Dermis blood vessel endothelial cell (primary cell): ENCODE measurements around the gene PDZRN4. TPM values are rescaled to one million over a fixed set of nuclear protein-coding genes. Genes with fewer than 3 reads are reported as not detected.

ENCODE experiments used
- DNase-seq: peaks from one replicate; pipeline ENCODE4 v3.0.0; 2010
- total RNA-seq: library from RNA; depleted of rRNA; stranded (reverse); fragments of >200 nt; gene quantifications from 2 replicates; pipeline ENCODE4 v1.2.3, GENCODE V29; 2014

Gene PDZRN4
- total RNA-seq, 1 donor from 2014 or later, result not detected

GRCh38 chr12:41460906-41461305 lies 272.8 kb downstream of the PDZRN4 start:
- no peak for DNase-seq

- DNase-seq, result no peak
Measured at GRCh38 chr12:41462312-41462711, 274.2 kb downstream of the PDZRN4 start.

- DNase-seq, result peak; percentile 41
Measured at GRCh38 chr12:41465526-41465925, 277.4 kb downstream of the PDZRN4 start.

- no peak for DNase-seq
Measured at GRCh38 chr12:41466300-41466699, 278.2 kb downstream of the PDZRN4 start.

GRCh38 chr12:41466802-41467201 lies 278.7 kb downstream of the PDZRN4 start:
- DNase-seq, result no peak

- DNase-seq, result no peak
Measured at GRCh38 chr12:41467591-41468325, 279.6 kb downstream of the PDZRN4 start.

GRCh38 chr12:41468341-41468740 lies 280.2 kb downstream of the PDZRN4 start:
- no peak for DNase-seq

GRCh38 chr12:41468756-41469155 lies 280.6 kb downstream of the PDZRN4 start:
- DNase-seq, result no peak

GRCh38 chr12:41473441-41473840 lies 285.3 kb downstream of the PDZRN4 start:
- DNase-seq, result no peak

DNA sequence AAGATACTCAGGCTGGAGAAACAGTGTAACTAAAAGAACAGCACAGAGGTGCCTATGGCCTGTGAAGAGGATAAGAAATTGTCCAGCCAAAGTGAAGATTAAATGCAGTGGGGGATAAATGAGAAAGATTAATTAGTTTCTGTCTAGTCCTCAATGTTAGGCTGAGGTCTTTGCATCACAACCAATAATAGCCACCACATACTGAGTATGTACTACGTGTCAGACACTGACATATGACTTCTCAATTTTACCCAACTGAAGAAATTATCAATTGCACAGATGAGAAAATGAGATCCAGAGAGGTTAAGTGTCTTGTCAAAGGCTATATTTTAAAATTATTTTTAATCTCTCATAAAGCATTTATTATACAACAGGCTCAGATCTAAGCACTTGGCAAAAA lies 285.9 kb downstream of the PDZRN4 start:
- DNase-seq, result no peak

- no peak for DNase-seq
Measured at GRCh38 chr12:41476499-41477439, 288.6 kb downstream of the PDZRN4 start.

DNA sequence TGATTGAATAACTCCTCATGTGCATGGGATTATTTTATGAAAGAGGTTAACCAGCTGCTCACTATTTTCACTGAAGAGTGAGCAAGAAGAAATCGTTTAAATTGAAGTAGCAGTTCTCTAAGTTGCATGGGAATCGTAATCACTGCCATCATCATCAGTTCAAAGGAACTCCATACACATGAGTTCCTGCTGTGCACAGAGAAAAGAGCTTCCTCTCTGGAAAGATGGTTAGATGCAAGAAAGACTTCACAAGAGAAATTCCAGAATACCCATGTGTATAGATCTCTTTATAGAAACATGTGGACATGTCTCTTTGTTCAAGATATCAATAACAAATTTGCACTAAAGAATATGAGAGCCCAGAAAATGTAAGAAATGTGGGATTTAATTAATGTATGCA lies 291.3 kb downstream of the PDZRN4 start:
- DNase-seq, result no peak

- DNase-seq, result peak; percentile 73
Measured at GRCh38 chr12:41485203-41485602, 297.1 kb downstream of the PDZRN4 start.

- peak; percentile 33 for DNase-seq
Measured at GRCh38 chr12:41486718-41487117, 298.6 kb downstream of the PDZRN4 start.

- DNase-seq, result no peak
Measured at GRCh38 chr12:41496009-41496408, 307.9 kb downstream of the PDZRN4 start.

GRCh38 chr12:41497409-41497808 lies 309.3 kb downstream of the PDZRN4 start:
- DNase-seq, result no peak

DNA sequence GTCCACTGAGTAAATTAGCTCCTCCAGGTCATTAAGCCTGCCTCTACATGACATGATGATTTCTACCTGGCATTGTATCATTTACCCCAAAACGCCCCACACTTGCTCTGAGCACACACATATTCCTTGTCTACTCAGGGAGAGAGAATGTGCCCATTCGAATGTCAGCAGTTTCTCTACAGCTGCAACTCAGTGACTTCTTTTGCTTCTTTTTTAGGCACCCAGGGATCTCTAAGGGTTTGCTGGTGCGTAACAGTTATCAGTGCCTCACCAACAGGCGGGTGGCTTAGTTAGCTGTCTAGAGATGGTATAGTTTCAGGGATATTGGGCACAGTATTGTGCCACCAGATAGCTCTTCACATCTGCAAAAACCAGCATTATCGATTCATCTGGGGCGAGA lies 316.9 kb downstream of the PDZRN4 start:
- DNase-seq, result no peak

DNA sequence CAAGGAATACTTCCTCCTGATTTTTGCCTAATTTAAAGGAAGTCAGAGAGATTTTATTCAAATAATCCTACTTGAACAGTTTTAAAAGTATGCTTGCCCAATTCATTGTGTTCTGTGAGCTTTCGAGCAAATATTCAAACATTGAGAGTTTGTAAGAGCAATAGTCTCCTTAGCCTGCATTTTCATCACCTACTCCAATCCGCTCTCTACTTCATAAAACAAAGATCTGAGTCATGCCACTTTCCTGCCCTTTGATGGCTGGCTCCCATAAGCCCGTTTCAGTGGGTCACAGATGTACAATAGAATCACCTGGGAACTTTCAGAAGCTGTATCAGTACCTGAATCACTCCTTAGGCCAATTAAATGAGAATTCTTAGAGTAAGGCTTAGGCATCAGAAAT lies 319.2 kb downstream of the PDZRN4 start:
- peak; percentile 26 for DNase-seq

DNA sequence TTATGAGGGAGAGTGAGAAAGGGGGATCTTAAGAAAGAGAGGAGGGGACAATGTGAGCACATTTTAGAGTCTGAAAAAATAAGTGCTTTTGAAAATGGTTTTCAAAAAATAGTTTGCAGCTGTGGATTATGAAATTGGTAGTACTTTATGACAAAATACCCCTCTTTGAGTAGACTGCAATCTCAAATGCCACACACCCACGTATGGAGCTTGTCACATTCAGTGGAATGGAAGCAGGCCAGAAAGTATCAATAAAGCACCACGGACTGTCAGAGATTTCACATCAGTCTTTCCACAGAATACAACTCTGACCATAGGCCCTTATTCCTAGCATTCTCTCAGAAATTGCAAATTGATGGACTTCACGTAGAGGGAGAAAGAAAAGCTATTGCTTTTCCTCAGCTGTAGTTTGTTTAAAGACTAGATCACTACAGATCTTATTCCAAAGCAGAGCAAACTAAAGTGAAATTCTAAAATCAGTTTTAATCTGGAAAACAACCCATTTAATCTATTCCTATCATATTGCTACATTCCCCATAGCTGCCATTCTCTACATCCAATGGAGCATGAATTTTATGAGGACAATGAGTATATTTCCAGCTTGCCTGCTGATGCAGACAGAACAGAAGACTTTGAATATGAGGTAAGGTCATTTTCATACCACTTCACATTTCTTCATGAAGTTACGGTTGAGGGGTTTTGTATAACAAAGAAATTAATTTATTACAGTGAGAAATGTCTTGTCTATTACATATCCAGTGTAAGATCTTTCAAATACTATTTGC lies 321.3 kb downstream of the PDZRN4 start:
- no peak for DNase-seq

DNA sequence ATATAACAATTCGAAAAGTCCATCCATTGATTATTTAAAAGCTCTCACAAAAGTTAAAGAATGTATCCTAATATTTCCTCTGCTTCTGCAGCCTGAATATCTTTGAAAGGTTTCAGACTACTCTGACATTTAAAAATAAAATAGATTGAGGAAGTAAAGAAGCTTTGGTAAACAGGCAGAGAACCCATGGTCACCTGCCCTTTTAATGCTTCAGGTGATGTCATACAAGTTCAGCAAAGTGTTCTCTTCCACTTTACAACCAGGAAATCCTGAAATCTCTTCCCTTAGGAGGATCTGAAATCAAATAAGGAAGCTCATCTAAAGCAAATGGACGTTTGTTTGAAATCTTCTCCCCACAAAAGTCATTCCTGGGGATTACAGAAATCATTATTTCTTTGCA lies 322.4 kb downstream of the PDZRN4 start:
- no peak for DNase-seq

DNA sequence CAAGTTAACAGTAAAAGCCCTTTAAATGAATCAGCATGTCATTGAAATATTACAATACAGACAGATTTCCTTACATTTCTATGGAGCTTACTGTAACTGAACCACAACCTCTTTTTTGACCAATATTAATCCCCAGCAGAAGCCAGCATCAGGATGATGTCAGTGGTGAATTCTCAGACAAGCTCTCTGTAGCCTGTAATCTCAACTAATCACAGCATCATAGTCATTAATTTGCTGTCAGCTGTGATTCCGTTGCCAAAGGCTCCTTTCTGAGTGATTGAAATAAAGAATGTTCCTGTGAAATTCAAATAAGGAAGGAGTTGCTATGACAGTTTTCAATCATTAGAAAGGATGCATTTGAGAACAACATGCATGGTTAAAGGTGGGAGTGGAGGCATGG lies 323.1 kb downstream of the PDZRN4 start:
- DNase-seq, result no peak

- peak; percentile 73 for DNase-seq
Measured at GRCh38 chr12:41512497-41512896, 324.4 kb downstream of the PDZRN4 start.
